Measurements from ENCODE around the gene RBM5. TPM values are rescaled to one million over a fixed set of nuclear protein-coding genes. Genes with fewer than 3 reads are reported as not detected.

The RBM5 gene
- total RNA-seq, 1 experiment from 2014 or later: 128 TPM

GRCh38 chr3:50047426-50047825 lies 41.3 kb upstream of the RBM5 start:
- POLR2A ChIA-PET (ENCODE audit: unreplicated experiment): no interaction called here
- no peaks in the 10 kb centered on the region for H4K20me1 ChIP-seq (ENCODE audit: low read length)
- H3K27me3 ChIP-seq (ENCODE audit: low read length): no peaks in the 10 kb centered on the region
- H3K9me3 ChIP-seq (ENCODE audit: low read length): no peaks in the 10 kb centered on the region
- no peak overlapping the region for H2AFZ ChIP-seq (ENCODE audit: low read length)
- TF ChIP-seq EZH2phosphoT487 (IDR thresholded peaks at IDR 0.05; ENCODE audit: borderline replicate concordance, low read length): no peak
- TF ChIP-seq, protein P1, sequence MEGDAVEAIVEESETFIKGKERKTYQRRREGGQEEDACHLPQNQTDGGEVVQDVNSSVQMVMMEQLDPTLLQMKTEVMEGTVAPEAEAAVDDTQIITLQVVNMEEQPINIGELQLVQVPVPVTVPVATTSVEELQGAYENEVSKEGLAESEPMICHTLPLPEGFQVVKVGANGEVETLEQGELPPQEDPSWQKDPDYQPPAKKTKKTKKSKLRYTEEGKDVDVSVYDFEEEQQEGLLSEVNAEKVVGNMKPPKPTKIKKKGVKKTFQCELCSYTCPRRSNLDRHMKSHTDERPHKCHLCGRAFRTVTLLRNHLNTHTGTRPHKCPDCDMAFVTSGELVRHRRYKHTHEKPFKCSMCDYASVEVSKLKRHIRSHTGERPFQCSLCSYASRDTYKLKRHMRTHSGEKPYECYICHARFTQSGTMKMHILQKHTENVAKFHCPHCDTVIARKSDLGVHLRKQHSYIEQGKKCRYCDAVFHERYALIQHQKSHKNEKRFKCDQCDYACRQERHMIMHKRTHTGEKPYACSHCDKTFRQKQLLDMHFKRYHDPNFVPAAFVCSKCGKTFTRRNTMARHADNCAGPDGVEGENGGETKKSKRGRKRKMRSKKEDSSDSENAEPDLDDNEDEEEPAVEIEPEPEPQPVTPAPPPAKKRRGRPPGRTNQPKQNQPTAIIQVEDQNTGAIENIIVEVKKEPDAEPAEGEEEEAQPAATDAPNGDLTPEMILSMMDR (conservative IDR thresholded peaks at IDR 0.05; ENCODE audit: low read depth, low read length): no peak
- TF ChIP-seq EZH2 (IDR thresholded peaks at IDR 0.05; ENCODE audit: low read length, unreplicated experiment): no peak
- H3K4me2 ChIP-seq (ENCODE audit: low read length): no peak overlapping the region
- ATAC-seq: no peak
- H3K9me2 ChIP-seq (replicated peaks; ENCODE audit: low read length): no peaks in the 10 kb centered on the region
- intact Hi-C loops (cut with micrococcal nuclease): no loop called here
- no peaks in the 10 kb centered on the region for H3F3A ChIP-seq (ENCODE audit: low read length, unreplicated experiment)
- no peak for DNase-seq
- peaks cover 11% of the 10 kb centered on the region for H3K36me3 ChIP-seq (ENCODE audit: low read depth, low read length)
- no peak overlapping the region for H3K27ac ChIP-seq (ENCODE audit: low read length)
- no peak overlapping the region for H3K9ac ChIP-seq (ENCODE audit: low read length)
- CTCF ChIA-PET: no interaction called here
- BruUV-seq (replicated peaks): no TSS peak
- H3K4me1 ChIP-seq (ENCODE audit: insufficient read depth, low read length): peaks cover 7% of the 10 kb centered on the region
- no peak overlapping the region for H3K4me3 ChIP-seq (ENCODE audit: low read length)
- H3K79me2 ChIP-seq (ENCODE audit: low read length): no peaks in the 10 kb centered on the region

GRCh38 chr3:50050361-50050760 lies 38.4 kb upstream of the RBM5 start:
- H3K4me1 ChIP-seq (ENCODE audit: insufficient read depth, low read length): peaks cover 7% of the 10 kb centered on the region
- H3K4me2 ChIP-seq (ENCODE audit: low read length): 0 out of 2 replicates have a peak overlapping the region, but pooled peaks have one; percentile 5
- no peaks in the 10 kb centered on the region for H3K27me3 ChIP-seq (ENCODE audit: low read length)
- CTCF ChIA-PET: no interaction called here
- H3K4me3 ChIP-seq (ENCODE audit: low read length): no peak overlapping the region
- intact Hi-C loops (cut with micrococcal nuclease): no loop called here
- no TSS peak for BruUV-seq (replicated peaks)
- H3K79me2 ChIP-seq (ENCODE audit: low read length): no peaks in the 10 kb centered on the region
- no peak overlapping the region for H3K27ac ChIP-seq (ENCODE audit: low read length)
- H3K9ac ChIP-seq (ENCODE audit: low read length): no peak overlapping the region
- H3K9me3 ChIP-seq (ENCODE audit: low read length): no peaks in the 10 kb centered on the region
- no peaks in the 10 kb centered on the region for H3K9me2 ChIP-seq (replicated peaks; ENCODE audit: low read length)
- H4K20me1 ChIP-seq (ENCODE audit: low read length): no peaks in the 10 kb centered on the region
- TF ChIP-seq, protein P1 (conservative IDR thresholded peaks at IDR 0.05; ENCODE audit: low read depth, low read length): no peak
- TF ChIP-seq EZH2phosphoT487 (IDR thresholded peaks at IDR 0.05; ENCODE audit: borderline replicate concordance, low read length) (no peak), EZH2 (IDR thresholded peaks at IDR 0.05; ENCODE audit: low read length, unreplicated experiment) (no peak)
- POLR2A ChIA-PET (ENCODE audit: unreplicated experiment): no interaction called here
- H3F3A ChIP-seq (ENCODE audit: low read length, unreplicated experiment): no peaks in the 10 kb centered on the region
- H2AFZ ChIP-seq (ENCODE audit: low read length): no peak overlapping the region
- ATAC-seq (peak; percentile 20; the same call in 1 of the 2 replicates), DNase-seq (peak; percentile 41)
- H3K36me3 ChIP-seq (ENCODE audit: low read depth, low read length): peaks cover 20% of the 10 kb centered on the region

GRCh38 chr3:50057756-50058155 lies 31.0 kb upstream of the RBM5 start:
- Histone ChIP-seq H3K79me2 (ENCODE audit: low read length) (no peaks in the 10 kb centered on the region), H3F3A (ENCODE audit: low read length, unreplicated experiment) (no peaks in the 10 kb centered on the region), H3K4me1 (ENCODE audit: insufficient read depth, low read length) (no peaks in the 10 kb centered on the region), H3K4me3 (ENCODE audit: low read length) (no peak overlapping the region), H3K9me2 (replicated peaks; ENCODE audit: low read length) (no peaks in the 10 kb centered on the region), H4K20me1 (ENCODE audit: low read length) (no peaks in the 10 kb centered on the region), H3K4me2 (ENCODE audit: low read length) (no peak overlapping the region), H3K36me3 (ENCODE audit: low read depth, low read length) (peaks cover 38% of the 10 kb centered on the region), H3K9me3 (ENCODE audit: low read length) (no peaks in the 10 kb centered on the region), H3K27me3 (ENCODE audit: low read length) (no peaks in the 10 kb centered on the region), H3K27ac (ENCODE audit: low read length) (no peak overlapping the region), H2AFZ (ENCODE audit: low read length) (no peak overlapping the region), H3K9ac (ENCODE audit: low read length) (no peak overlapping the region)
- no peak for ATAC-seq
- DNase-seq: no peak
- TF ChIP-seq EZH2phosphoT487 (IDR thresholded peaks at IDR 0.05; ENCODE audit: borderline replicate concordance, low read length) (no peak), EZH2 (IDR thresholded peaks at IDR 0.05; ENCODE audit: low read length, unreplicated experiment) (no peak)
- TF ChIP-seq, protein P1 (conservative IDR thresholded peaks at IDR 0.05; ENCODE audit: low read depth, low read length): no peak
- CTCF ChIA-PET: no interaction called here
- TSS peak; percentile 27 for BruUV-seq (replicated peaks)
- POLR2A ChIA-PET (ENCODE audit: unreplicated experiment): no interaction called here
- intact Hi-C loops (cut with micrococcal nuclease): no loop called here

All from PC-3 (cell line).